Uterus (tissue), 2 donors: ENCODE measurements around the gene ACTA2.

Experiments used
- POLR2A ChIP-seq, 2 donors: fragments of 450-650 bp; IDR thresholded peaks; one replicate each; pipeline ENCODE4 v1.6.1; 2016; ENCODE audit warnings: antibody characterized with exemption in 2 of 2, mild to moderate bottlenecking in 1 of 2, moderate library complexity in 1 of 2
- TF ChIP-seq, protein P1 (sequence below), 4 experiments: fragments of 200-600 bp in 2 of 4; fragments of 450-650 bp in 2 of 4; sonication (generic) in 2 of 4; IDR thresholded peaks; one replicate each; pipeline ENCODE4 v1.5.1; 2016 to 2019; ENCODE audit warnings: antibody characterized with exemption in 4 of 4, mild to moderate bottlenecking in 2 of 4, moderate library complexity in 1 of 4

DNA sequence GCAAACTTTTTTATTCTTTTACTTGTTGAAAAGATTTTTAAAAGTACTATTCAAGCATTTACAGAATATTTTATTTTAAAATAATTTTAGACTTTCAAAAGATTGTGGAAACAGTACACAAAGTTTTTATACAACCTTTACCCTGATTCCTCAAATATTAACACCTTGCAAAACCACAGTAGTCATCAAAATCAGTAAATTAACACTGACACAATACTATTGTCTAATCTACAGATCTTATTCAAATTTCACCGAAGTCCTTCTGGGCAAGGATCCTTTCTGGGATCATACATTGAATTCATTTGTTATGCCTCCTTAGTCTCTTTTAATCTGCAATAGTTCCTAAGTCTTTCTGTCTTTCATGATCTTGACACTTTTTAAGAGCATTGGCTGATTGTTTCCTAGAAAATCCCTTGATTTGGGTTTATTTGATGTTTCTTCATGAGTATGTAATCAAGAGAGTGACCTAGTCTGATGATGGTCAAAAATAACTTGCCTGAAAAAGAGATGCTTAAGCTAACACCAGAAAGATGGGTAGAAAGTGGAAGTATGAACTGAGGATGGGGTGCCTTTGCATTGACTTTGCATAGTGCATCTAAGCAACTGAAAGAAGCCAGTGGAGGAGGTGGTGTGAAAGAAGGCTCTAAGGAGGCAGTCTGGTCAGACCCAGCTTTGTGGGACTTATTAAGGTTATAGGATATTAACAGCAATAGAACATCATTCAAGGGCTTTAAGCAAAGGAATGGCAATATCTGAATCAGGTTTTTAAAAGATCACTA lies 62.8 kb downstream of the ACTA2 start:
- TF ChIP-seq, protein P1, sequence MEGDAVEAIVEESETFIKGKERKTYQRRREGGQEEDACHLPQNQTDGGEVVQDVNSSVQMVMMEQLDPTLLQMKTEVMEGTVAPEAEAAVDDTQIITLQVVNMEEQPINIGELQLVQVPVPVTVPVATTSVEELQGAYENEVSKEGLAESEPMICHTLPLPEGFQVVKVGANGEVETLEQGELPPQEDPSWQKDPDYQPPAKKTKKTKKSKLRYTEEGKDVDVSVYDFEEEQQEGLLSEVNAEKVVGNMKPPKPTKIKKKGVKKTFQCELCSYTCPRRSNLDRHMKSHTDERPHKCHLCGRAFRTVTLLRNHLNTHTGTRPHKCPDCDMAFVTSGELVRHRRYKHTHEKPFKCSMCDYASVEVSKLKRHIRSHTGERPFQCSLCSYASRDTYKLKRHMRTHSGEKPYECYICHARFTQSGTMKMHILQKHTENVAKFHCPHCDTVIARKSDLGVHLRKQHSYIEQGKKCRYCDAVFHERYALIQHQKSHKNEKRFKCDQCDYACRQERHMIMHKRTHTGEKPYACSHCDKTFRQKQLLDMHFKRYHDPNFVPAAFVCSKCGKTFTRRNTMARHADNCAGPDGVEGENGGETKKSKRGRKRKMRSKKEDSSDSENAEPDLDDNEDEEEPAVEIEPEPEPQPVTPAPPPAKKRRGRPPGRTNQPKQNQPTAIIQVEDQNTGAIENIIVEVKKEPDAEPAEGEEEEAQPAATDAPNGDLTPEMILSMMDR (IDR thresholded peaks at IDR 0.05): no peak
- TF ChIP-seq POLR2A (IDR thresholded peaks at IDR 0.05): no peak
